ENCODE results near the gene COL3A1.

DNA sequence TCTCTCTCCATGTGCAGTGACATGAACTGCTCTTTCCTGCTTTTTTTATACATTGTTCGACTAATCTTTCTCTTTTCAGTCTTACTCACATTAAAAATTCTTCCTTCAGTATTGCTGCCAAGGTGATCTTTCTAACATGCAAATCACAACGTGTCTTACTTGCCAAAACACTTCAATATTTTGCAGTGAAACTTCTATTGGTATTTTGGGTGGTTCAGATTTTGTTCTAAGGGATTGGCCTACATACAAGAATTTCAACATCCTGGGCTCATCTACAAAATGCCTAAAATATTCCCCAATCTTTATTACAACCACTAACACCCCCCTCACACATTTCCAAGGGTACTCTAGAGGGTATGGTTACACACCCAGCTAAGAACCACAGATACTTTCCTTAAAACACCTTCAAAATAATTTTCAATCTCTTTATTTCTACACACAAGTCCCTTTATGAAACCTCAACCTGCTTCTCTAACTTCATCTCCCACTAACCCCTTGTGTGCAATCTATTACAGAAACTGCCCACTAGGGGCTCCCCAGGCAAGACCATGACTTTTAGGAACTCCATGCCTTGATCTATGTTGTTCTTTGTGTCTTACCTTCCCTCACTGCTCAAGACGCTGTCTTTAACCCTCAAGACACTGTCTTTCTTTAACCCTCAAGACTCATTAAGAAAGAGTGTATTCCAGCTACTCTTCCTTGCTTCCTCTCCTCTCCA lies 50.9 kb downstream of the COL3A1 start:
- TF ChIP-seq POLR2A (IDR thresholded peaks at IDR 0.05) (no peak), POLR2AphosphoS5 (IDR thresholded peaks at IDR 0.05) (no peak)
- TF ChIP-seq, protein P1, sequence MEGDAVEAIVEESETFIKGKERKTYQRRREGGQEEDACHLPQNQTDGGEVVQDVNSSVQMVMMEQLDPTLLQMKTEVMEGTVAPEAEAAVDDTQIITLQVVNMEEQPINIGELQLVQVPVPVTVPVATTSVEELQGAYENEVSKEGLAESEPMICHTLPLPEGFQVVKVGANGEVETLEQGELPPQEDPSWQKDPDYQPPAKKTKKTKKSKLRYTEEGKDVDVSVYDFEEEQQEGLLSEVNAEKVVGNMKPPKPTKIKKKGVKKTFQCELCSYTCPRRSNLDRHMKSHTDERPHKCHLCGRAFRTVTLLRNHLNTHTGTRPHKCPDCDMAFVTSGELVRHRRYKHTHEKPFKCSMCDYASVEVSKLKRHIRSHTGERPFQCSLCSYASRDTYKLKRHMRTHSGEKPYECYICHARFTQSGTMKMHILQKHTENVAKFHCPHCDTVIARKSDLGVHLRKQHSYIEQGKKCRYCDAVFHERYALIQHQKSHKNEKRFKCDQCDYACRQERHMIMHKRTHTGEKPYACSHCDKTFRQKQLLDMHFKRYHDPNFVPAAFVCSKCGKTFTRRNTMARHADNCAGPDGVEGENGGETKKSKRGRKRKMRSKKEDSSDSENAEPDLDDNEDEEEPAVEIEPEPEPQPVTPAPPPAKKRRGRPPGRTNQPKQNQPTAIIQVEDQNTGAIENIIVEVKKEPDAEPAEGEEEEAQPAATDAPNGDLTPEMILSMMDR (IDR thresholded peaks at IDR 0.05 in 8 of 11, conservative IDR thresholded peaks at IDR 0.05 in 3 of 11), result no peak
